ENCODE results near the gene TLE7.

GRCh38 chr16:71480956-71481355 lies 39.1 kb upstream of the TLE7 start:
- TF ChIP-seq POLR2AphosphoS5 (IDR thresholded peaks at IDR 0.05; ENCODE audit: low read depth, low read length): no peak
- TF ChIP-seq REST (IDR thresholded peaks at IDR 0.05; ENCODE audit: insufficient read depth in 1 of 2, low read depth in 2 of 2, low read length in 2 of 2): no peak
- TF ChIP-seq TAF1 (IDR thresholded peaks at IDR 0.05; ENCODE audit: borderline replicate concordance, insufficient read depth, low read length): no peak
- no peak for TF ChIP-seq SIN3A (IDR thresholded peaks at IDR 0.05; ENCODE audit: borderline replicate concordance, insufficient read depth, low read length)
- no peak for TF ChIP-seq FOXP2 (optimal IDR thresholded peaks at IDR 0.05; ENCODE audit: borderline replicate concordance, extremely low read depth, extremely low read length, insufficient read depth)

Data from PFSK-1 (cell line).